ENCODE measurements around the gene ENTPD1. TPM values are rescaled to one million over a fixed set of nuclear protein-coding genes. Genes with fewer than 3 reads are reported as not detected.

The ENTPD1 gene
- total RNA-seq, 1 donor from 2014 or later = 41.6 TPM

DNA sequence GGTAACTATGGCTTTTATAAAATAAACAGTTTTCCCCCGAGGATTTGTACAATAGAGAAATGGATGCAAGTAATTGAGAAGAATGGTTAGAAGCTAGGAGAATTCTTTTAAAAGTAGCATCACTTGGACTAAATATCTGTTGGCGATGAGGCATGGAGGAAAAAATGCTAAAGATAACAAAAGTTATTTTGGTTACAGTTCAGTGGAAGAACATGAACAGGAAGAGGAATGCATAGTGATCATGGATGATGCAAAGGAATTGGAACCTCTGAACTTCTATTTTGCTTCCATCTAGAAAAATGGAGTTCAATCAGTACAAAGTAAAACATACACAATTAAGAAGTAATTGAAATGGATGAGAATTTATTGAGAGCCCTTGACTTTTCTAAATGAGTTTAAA, 32.9 kb downstream of the ENTPD1 start:
- H3K4me3 ChIP-seq = no peak overlapping the region
- no peaks in the 10 kb centered on the region for H3K36me3 ChIP-seq
- H3K27me3 ChIP-seq = no peaks in the 10 kb centered on the region
- peaks cover 9 to 30% of the 10 kb centered on the region in 2 donors for H3K4me1 ChIP-seq
- TF ChIP-seq, protein P1, sequence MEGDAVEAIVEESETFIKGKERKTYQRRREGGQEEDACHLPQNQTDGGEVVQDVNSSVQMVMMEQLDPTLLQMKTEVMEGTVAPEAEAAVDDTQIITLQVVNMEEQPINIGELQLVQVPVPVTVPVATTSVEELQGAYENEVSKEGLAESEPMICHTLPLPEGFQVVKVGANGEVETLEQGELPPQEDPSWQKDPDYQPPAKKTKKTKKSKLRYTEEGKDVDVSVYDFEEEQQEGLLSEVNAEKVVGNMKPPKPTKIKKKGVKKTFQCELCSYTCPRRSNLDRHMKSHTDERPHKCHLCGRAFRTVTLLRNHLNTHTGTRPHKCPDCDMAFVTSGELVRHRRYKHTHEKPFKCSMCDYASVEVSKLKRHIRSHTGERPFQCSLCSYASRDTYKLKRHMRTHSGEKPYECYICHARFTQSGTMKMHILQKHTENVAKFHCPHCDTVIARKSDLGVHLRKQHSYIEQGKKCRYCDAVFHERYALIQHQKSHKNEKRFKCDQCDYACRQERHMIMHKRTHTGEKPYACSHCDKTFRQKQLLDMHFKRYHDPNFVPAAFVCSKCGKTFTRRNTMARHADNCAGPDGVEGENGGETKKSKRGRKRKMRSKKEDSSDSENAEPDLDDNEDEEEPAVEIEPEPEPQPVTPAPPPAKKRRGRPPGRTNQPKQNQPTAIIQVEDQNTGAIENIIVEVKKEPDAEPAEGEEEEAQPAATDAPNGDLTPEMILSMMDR (IDR thresholded peaks at IDR 0.05) = no peak
- DNase-seq (ENCODE audit: low spot score in 2 of 2) = no peak
- H3K27ac ChIP-seq = no peak overlapping the region
- intact Hi-C loops (cut with DNase I) = no loop called here
- H3K9me3 ChIP-seq = no peaks in the 10 kb centered on the region

DNA sequence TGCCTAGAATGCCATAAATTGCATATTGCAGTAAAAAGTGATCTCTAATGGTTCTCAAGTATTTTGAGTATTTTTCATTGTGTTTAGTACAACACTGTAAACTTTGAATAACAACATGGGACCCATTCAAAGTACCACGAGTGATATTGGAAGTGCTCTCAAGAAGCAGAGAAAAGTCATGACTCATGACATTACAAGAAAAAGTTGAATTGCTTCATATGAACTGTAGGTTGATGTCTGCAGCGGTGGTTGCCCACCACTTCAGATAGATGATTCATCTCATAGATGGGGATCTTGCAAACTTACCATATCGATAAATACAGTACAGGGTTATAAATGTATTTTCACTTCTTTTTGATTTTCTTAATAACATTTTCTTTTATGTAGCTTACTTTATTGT, 33.9 kb downstream of the ENTPD1 start:
- peaks cover 9 to 26% of the 10 kb centered on the region in 2 donors for H3K4me1 ChIP-seq
- H3K27me3 ChIP-seq = no peaks in the 10 kb centered on the region
- TF ChIP-seq, protein P1 (IDR thresholded peaks at IDR 0.05) = no peak
- no peak overlapping the region for H3K4me3 ChIP-seq
- no peak overlapping the region for H3K27ac ChIP-seq
- intact Hi-C loops (cut with DNase I) = no loop called here
- H3K9me3 ChIP-seq = no peaks in the 10 kb centered on the region
- no peak for DNase-seq (ENCODE audit: low spot score in 2 of 2)
- no peaks in the 10 kb centered on the region for H3K36me3 ChIP-seq

DNA sequence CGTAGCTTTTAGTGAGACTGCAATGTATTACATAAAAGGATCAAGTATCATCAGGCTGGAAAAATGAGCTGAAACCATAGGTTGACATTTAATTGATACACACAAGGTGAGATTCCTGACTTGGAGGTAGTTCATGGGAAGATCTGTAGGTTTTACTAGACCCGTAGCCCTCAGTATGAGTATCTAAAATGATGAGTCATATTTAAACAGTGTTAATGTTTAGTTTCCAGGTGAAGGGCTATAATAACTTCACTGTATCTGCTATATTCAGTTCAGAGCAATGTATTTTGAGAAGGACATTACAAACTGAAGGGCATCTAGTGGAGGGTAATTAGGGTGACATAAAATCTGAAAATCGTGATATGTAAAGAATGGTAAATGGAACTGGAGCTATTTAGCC, 35.0 kb downstream of the ENTPD1 start:
- no peak for DNase-seq (ENCODE audit: low spot score in 2 of 2)
- Histone ChIP-seq H3K27ac (no peak overlapping the region), H3K4me1 (peaks cover 9 to 26% of the 10 kb centered on the region in 2 donors)

DNA sequence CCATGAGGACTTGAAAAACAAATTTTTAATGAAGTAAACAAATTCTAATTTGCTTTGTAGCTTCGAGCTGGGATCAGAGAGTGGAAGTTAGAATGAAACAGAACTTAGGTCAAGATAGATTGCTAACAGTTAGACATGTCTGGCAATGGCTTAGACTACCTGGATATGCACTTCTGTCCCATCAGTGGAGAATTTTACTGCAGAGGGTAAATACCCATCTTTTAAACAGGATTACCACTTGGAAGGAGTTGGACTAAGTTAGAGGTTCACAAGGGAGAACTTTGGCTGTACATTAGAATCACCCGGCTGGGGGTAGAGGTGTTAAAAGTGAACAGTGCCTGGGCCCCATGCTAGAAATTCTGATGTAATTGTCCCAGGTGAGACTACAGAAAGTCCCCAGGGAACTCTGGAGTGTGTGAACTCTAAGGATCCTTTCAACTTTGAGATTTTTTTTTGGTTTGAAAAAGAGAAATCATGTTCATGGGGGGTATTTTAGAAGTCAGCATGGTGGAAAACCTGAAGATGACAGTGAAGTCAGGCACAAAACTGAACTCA, 35.5 kb downstream of the ENTPD1 start:
- intact Hi-C loops (cut with DNase I) = no loop called here
- Histone ChIP-seq H3K4me3 (no peak overlapping the region), H3K36me3 (no peaks in the 10 kb centered on the region), H3K9me3 (no peaks in the 10 kb centered on the region), H3K4me1 (peaks cover 9 to 26% of the 10 kb centered on the region in 2 donors), H3K27me3 (no peaks in the 10 kb centered on the region), H3K27ac (peak overlapping the region in 1 of 2 donors; percentile 63)
- TF ChIP-seq, protein P1 (IDR thresholded peaks at IDR 0.05) = no peak
- DNase-seq (ENCODE audit: low spot score in 2 of 2) = no peak

More for the DNA sequence above, 35.0 kb downstream of the ENTPD1 start:
- Histone ChIP-seq H3K27me3 (no peaks in the 10 kb centered on the region), H3K4me3 (no peak overlapping the region), H3K36me3 (no peaks in the 10 kb centered on the region), H3K9me3 (no peaks in the 10 kb centered on the region)
- intact Hi-C loops (cut with DNase I) = no loop called here
- TF ChIP-seq, protein P1 (IDR thresholded peaks at IDR 0.05) = no peak

DNA sequence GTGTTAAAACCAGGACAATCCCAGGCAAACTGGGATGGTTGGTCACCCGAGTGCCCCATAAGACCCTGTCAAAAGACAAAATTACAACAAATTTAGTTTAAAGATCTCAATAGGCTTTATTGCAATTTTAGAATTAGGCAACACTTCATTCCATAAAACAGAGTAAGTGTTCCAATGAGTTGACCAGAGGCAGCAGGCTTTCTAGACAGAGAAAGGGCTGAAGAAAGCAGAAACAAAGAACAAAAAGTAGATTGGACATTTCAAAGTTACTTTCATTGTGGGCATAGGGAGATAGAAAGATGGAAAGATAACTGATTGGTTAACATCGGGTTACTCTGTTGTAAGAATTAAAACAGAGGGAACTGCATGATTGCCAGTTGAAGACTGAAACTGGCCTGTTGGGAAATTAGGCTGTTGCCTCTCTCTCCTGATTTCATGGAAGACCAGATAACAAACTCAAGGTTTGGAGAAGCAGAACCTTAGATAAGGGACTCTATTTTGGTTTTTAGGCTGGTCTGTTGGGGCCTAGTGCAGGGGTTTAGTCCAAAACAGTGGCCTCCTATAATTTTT, 36.3 kb downstream of the ENTPD1 start:
- Histone ChIP-seq H3K4me1 (peaks cover 9 to 26% of the 10 kb centered on the region in 2 donors), H3K36me3 (no peaks in the 10 kb centered on the region), H3K27ac (peak overlapping the region; percentile 63 to 69), H3K27me3 (no peaks in the 10 kb centered on the region), H3K4me3 (no peak overlapping the region), H3K9me3 (no peaks in the 10 kb centered on the region)
- DNase-seq (ENCODE audit: low spot score in 2 of 2) = no peak
- TF ChIP-seq, protein P1 (IDR thresholded peaks at IDR 0.05) = no peak
- intact Hi-C loops (cut with DNase I) = no loop called here
